HG02588 (cell line): ENCODE results near the gene LNX1.

ENCODE experiments used
- ATAC-seq: cut with Tn5 transposase; IDR thresholded peaks from one replicate; pipeline ENCODE4 v1.9.1; 2021; ENCODE audit warnings: mild to moderate bottlenecking, moderate library complexity; ENCODE audit not compliant: unreplicated experiment

LNX1 gene

DNA sequence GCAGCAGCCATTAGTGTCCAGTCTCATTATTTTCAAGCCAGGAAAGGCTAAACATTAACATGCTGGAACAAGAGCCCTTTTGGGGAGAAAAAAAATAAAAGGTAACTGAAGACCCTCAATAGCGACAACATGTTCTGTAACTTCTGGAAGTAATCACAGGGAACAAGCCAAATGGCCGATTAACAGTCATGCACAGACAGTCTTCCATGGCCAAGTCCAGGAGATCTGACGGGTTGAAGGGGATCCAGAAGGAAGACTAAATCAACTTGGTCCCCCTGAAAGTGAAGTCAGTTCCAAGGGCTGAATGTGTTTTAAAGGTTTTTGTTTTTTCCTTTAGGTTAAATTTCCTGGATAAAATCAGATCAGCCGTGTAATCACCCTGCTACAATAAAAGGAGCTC is 52.5 kb downstream of the LNX1 start:
- ATAC-seq, result no peak

- ATAC-seq, result no peak
Observed at GRCh38 chr4:53537606-53538005, 53.7 kb downstream of the LNX1 start.

- no peak for ATAC-seq
Observed at GRCh38 chr4:53536328-53536727, 55.0 kb downstream of the LNX1 start.

- ATAC-seq, result no peak
Observed at GRCh38 chr4:53535567-53535966, 55.7 kb downstream of the LNX1 start.

DNA sequence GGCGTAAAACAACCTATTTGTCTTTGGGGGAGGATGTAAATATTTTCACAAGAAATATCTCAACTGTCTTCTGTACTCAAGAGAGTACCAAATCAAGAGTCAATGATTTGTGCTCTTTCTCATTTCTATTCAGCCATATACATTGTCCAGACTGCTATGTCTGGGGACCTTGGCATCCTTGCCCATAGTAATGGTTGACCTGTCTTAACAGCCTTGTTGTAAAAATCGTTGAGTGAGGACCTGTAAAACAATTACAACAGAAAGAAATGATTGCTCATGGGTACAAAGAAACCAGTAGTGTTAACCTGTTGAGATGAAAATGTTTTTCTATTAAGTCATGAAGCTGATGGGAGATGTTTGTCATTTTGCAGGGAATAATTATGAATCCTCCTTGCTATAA is 56.6 kb downstream of the LNX1 start:
- ATAC-seq, result no peak

DNA sequence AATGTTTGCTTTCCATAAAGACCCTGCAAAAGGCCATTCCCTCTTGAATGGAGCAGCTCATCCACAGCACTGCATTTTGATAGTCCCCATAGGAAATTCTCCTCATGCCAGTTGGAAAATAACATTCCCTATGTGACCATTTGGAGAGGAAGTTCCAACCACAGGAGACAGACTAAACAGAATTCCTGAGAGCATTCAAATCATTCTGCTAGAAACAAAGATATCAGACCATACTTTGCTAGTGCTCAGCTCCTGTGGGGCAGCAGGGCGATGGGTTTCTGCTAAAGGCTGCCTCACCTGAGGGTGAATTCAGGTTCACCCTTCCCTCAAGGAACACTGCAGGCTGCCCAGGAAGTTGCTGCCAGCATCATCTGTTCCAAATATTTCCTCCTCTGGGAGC is 58.8 kb downstream of the LNX1 start:
- ATAC-seq, result no peak

DNA sequence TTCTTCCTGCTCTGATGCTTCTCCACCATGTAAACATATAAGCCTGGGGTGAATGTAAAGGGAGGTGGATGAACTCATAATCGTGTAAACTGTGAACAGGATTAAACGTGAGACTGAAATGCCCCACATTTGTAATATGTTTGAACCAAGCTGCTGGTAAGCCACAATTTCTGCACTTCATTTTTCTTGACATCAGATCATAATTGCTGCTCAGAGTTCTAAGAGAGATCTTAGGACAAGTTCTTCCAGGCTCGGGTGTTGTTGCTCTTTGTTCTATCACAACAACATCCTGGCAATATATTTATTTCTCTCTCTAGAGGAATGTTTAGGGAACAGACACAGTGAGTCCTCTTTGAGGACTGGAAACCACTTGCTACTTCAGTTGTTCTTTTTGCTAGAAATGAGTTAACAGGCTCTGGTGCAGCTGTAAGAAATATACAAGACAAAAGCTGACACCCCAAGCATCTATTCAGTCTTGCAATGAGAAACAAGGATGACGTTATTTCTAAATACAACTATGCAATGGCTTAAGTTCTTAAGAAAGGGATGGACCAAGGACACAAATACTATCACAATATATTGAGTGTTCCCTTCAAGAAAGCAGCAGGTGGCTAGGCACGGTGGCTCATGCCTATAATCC is 59.6 kb downstream of the LNX1 start:
- no peak for ATAC-seq

- ATAC-seq, result no peak
Observed at GRCh38 chr4:53529025-53529424, 62.3 kb downstream of the LNX1 start.

DNA sequence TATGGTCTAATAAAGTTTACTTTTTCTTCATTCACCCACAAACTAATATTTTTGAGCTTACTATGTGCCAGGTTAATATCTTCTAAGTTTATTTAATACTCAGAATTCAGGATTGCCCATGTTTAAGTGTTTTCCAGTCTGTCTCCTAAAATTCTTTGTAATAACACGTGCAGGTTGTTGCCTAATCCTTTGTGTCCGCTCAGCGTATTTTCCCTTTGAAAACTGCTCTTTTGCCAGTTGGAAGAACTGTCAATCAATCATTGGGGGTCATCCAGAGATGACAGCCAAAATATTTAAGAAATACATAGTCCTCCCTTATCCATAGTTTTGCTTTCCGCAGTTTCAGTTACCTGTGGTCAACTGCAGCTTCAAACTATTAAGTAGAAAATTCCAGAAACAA is 63.4 kb downstream of the LNX1 start:
- ATAC-seq, result no peak

- no peak for ATAC-seq
Observed at GRCh38 chr4:53527326-53527725, 64.0 kb downstream of the LNX1 start.

DNA sequence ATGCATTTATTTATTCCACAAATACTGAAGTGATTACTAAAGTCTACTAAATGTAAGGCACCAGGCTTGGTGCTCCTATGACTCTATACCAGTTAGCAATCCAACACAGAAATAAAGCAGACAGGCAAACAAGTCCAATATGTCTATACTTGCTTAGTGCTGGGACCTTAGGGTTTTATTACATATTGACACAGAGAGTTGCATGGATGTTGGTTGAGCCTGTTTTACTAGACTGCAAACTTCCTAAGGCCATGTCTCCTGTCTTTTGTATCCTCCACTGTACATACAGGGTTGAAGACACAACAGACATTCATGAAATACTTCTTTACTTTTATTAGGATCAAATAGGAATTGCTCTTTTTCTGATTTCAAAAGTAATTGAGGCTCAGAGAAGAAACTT is 69.0 kb downstream of the LNX1 start:
- no peak for ATAC-seq

- no peak for ATAC-seq
Observed at GRCh38 chr4:53520116-53520515, 71.2 kb downstream of the LNX1 start.

- no peak for ATAC-seq
Observed at GRCh38 chr4:53518807-53519206, 72.5 kb downstream of the LNX1 start.

DNA sequence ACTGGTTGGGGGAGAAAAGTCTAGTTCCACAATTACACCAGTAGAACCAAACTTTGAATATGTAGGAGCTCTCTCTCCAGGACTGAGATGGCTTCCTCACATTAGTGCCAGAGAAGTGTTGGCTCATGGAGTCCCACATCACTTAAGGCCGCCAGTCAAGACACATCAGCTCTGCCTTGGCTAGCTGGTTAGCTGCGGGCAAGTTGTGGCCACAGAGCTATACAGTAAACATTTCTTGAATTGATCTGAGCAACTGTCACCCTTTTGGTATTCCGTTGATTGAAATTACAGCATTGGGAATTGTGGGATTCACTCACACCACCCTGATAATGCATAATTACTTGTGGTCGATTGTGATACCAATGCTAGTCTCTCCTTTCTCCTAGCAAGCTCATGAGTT is 76.2 kb downstream of the LNX1 start:
- no peak for ATAC-seq

DNA sequence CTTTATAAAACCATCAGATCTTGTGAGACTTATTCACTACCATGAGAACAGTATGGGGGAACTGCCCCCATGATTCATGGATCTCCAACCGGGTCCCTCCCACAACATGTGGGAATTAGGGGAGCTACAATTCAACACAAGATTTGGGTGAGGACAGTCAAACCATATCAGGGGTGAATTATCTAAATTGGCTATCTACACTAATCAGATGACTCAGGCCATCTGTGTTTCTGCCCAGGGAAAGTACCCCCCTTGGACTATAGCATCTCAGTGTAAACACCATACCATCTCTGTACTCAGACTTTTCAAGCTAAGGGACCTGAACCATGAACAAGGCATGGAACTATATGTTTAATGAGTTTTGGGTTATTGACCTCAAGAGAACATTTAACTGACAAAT is 76.8 kb downstream of the LNX1 start:
- ATAC-seq, result no peak

- no peak for ATAC-seq
Observed at GRCh38 chr4:53512608-53513007, 78.7 kb downstream of the LNX1 start.

GRCh38 chr4:53511014-53511413 is 80.3 kb downstream of the LNX1 start:
- no peak for ATAC-seq

GRCh38 chr4:53510321-53510720 is 81.0 kb downstream of the LNX1 start:
- ATAC-seq, result no peak

DNA sequence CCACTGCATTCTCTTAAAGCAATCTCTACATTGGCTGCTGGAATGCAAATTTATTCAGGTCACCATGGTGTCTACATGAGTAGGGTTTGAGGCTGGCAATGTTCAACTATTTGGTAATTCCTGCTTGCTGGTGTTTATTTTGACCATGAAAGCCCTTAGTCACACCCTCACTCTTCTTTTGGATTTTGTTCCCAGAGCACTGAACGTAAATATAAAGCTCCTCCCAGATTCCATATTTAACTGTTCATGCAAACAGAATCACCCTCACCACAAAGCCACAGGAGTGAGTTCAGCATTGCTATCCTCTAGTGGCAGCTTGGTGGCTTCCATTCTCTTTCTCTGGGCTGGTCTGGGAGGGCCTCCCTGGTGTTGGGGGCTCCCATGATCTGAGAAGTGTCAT is 82.8 kb downstream of the LNX1 start:
- ATAC-seq, result no peak

GRCh38 chr4:53507671-53508286 is 83.5 kb downstream of the LNX1 start:
- no peak for ATAC-seq

- ATAC-seq, result no peak
Observed at GRCh38 chr4:53507058-53507457, 84.2 kb downstream of the LNX1 start.

- no peak for ATAC-seq
Observed at GRCh38 chr4:53505947-53506346, 85.3 kb downstream of the LNX1 start.

DNA sequence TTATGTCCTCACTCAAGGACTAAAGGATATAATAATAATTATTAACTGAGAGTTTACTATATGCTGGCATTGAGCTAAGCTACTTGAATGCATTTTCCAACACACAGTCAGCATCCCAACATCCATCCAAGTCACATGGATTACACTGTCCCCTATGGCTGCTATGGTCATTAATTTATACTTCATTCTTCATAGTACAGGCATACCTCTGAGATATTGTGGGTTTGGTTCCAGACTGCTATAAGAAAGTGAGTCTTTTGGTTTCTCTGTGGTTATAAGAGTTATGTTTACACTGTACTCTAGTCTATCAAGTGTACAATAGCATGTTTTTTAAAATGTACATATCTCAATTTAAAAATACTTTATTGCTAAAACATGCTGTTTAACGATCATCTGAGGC is 89.2 kb downstream of the LNX1 start:
- no peak for ATAC-seq
